ENCODE measurements around the gene PLAAT2. TPM values are rescaled to one million over a fixed set of nuclear protein-coding genes. Genes with fewer than 3 reads are reported as not detected.
"Not testable (repeated sequence)": the region's sequence is repeated elsewhere in the genome, so short reads cannot be mapped to it uniquely, and the experiment has no call there.

The PLAAT2 gene
- total and polyA plus RNA-seq, 8 donors = 1.3 to 66.7 (median 7.6) TPM; not detected in 3

- WGBS, 5 donors = 87 to 92% (median 90%) methylated on average over 14 of the region's 14 CpGs
- Histone ChIP-seq H3K27me3 (no peaks in the 10 kb centered on the region), H3K4me1 (peaks cover 16 to 52% (median 42%) of the 10 kb centered on the region in 4 donors), H3K4me3 (no peak overlapping the region), H3K36me3 (no peaks in the 10 kb centered on the region), H3K9me3 (no peaks in the 10 kb centered on the region), H3K27ac (peak overlapping the region in 3 of 5 donors; percentile 48 to 61 (median 55))
- intact Hi-C loops (cut with DNase I; ENCODE audit: low total_unique reads) = no loop called here
- DNase-seq = peak in 1 of 2 donors; percentile 16
- TF ChIP-seq POLR2AphosphoS5 (IDR thresholded peaks at IDR 0.05) = no peak
- TF ChIP-seq POLR2A (IDR thresholded peaks at IDR 0.05) = no peak
- TF ChIP-seq EP300 (IDR thresholded peaks at IDR 0.05) = no peak
- TF ChIP-seq, protein P1, sequence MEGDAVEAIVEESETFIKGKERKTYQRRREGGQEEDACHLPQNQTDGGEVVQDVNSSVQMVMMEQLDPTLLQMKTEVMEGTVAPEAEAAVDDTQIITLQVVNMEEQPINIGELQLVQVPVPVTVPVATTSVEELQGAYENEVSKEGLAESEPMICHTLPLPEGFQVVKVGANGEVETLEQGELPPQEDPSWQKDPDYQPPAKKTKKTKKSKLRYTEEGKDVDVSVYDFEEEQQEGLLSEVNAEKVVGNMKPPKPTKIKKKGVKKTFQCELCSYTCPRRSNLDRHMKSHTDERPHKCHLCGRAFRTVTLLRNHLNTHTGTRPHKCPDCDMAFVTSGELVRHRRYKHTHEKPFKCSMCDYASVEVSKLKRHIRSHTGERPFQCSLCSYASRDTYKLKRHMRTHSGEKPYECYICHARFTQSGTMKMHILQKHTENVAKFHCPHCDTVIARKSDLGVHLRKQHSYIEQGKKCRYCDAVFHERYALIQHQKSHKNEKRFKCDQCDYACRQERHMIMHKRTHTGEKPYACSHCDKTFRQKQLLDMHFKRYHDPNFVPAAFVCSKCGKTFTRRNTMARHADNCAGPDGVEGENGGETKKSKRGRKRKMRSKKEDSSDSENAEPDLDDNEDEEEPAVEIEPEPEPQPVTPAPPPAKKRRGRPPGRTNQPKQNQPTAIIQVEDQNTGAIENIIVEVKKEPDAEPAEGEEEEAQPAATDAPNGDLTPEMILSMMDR (IDR thresholded peaks at IDR 0.05) = no peak
These were observed 46.9 kb upstream of the PLAAT2 start for GRCh38 chr11:63609971-63610580.

DNA sequence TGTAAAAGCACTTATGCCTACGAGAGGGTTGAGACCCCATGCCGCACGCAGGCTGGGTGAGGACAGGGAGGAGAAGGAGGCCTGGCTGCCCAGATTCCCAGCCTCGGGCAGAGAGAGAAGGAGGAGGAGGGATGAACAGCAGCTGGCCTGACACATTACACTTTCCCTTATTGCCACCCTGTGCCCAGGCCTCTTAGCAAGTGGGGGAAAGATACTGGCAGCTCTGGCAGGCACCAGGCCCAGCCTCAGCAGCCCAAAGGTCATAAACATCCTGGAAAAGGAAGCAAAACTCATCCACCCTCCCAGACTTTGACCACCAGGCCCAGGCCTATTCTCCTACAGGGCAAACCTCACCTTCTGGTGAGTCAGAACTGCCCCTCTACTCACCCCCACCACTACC, 46.4 kb upstream of the PLAAT2 start:
- peaks cover 16 to 51% (median 40%) of the 10 kb centered on the region in 4 donors for H3K4me1 ChIP-seq
- no peaks in the 10 kb centered on the region for H3K36me3 ChIP-seq
- H3K4me3 ChIP-seq = no peak overlapping the region
- 50 to 68% (median 65%) methylated on average over 4 of the region's 4 CpGs for WGBS, 5 donors
- intact Hi-C loops (cut with DNase I; ENCODE audit: low total_unique reads) = no loop called here
- H3K27me3 ChIP-seq = no peaks in the 10 kb centered on the region
- TF ChIP-seq POLR2A (IDR thresholded peaks at IDR 0.05) (no peak), EP300 (IDR thresholded peaks at IDR 0.05) (no peak), POLR2AphosphoS5 (IDR thresholded peaks at IDR 0.05) (no peak)
- TF ChIP-seq, protein P1 (IDR thresholded peaks at IDR 0.05) = no peak
- no peaks in the 10 kb centered on the region for H3K9me3 ChIP-seq
- DNase-seq = peak; percentile 22 to 33
- H3K27ac ChIP-seq = peak overlapping the region in 3 of 5 donors; percentile 48 to 61 (median 55)

- Histone ChIP-seq H3K36me3 (no peaks in the 10 kb centered on the region), H3K4me3 (no peak overlapping the region), H3K27me3 (no peaks in the 10 kb centered on the region), H3K9me3 (no peaks in the 10 kb centered on the region), H3K27ac (peak overlapping the region in 3 of 5 donors; percentile 48 to 61 (median 55)), H3K4me1 (peaks cover 16 to 55% (median 40%) of the 10 kb centered on the region in 4 donors)
- WGBS, 5 donors = 63 to 76% (median 69%) methylated on average over 11 of the region's 11 CpGs
- no peak for TF ChIP-seq EP300 (IDR thresholded peaks at IDR 0.05)
- no peak for TF ChIP-seq POLR2AphosphoS5 (IDR thresholded peaks at IDR 0.05)
- TF ChIP-seq POLR2A (IDR thresholded peaks at IDR 0.05) = no peak
- TF ChIP-seq, protein P1 (IDR thresholded peaks at IDR 0.05) = no peak
- intact Hi-C loops (cut with DNase I; ENCODE audit: low total_unique reads) = no loop called here
- peak in 1 of 2 donors; percentile 13 for DNase-seq
These were observed 45.5 kb upstream of the PLAAT2 start for GRCh38 chr11:63608353-63609345.

- TF ChIP-seq, protein P1 (IDR thresholded peaks at IDR 0.05) = no peak
- TF ChIP-seq EP300 (IDR thresholded peaks at IDR 0.05) (no peak), POLR2AphosphoS5 (IDR thresholded peaks at IDR 0.05) (no peak)
- DNase-seq = peak in 1 of 2 donors; percentile 55
- Histone ChIP-seq H3K4me3 (no peak overlapping the region), H3K9me3 (no peaks in the 10 kb centered on the region), H3K4me1 (peaks cover 0 to 29% (median 13%) of the 10 kb centered on the region in 4 donors), H3K27ac (peak overlapping the region in 3 of 5 donors; percentile 9 to 28 (median 22)), H3K27me3 (no peaks in the 10 kb centered on the region), H3K36me3 (peaks cover 0 to 1% (median under 1%) of the 10 kb centered on the region in 4 donors)
- intact Hi-C loops (cut with DNase I; ENCODE audit: low total_unique reads) = no loop called here
- 17 to 56% (median 38%) methylated on average over 3 of the region's 3 CpGs for whole genome bisulfite sequencing, 5 donors
These were observed 40.0 kb upstream of the PLAAT2 start for GRCh38 chr11:63603180-63603518.

DNA sequence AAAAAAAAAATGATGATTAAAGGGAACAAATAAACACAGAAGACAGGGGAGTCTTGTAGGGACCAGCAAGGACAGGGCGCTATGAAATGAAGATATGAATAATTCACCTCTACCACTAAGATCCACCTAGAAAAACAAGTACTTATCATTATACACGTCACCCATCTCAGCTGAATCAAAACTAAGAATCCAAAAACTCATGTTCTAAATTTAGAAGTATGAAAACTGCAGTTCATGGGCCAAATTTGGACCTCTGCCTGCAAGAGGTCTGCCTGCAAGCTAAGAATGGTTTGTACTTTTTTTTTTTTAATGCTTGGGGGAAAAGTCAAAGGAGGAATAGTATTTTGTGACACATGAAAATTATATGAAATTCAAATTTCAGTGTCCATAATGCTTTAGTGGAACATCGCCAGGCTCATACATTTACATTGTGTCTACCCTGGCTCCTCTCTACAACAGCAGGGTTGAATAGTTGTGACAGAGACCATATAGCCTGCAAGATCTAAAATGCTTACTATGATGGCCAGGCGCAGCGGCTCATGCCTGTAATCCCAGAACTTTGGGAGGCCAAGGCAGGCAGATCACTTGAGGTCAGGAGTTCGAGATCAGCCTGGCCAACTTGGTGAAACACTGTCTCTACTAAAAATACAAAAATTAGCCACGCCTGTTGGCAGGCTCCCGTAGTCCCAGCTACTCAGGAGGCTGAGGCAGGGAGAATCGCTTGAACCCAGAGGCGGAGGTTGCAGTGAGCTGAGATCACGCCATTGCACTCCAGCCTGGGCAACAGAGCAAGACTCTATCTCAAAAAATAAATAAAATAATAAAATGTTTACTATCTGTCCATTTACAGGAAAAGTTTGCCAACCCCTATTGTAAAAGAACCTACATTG, 39.4 kb upstream of the PLAAT2 start:
- H3K9me3 ChIP-seq; H3K36me3 ChIP-seq; H3K27me3 ChIP-seq; H3K4me3 ChIP-seq; intact Hi-C loops (cut with DNase I; ENCODE audit: low total_unique reads): not testable (repeated sequence)
- peak in 1 of 2 donors; percentile 59 for DNase-seq
- WGBS, 5 donors = 69 to 88% (median 83%) methylated on average over 11 of the region's 11 CpGs
- Histone ChIP-seq H3K4me1 (peaks cover 0 to 29% (median 13%) of the 10 kb centered on the region in 4 donors), H3K27ac (peak overlapping the region in 3 of 5 donors; percentile 22 to 34 (median 28))

All from stomach (tissue), 9 donors.